ENCODE data around the gene EIF1B.

Gene EIF1B

GRCh38 chr3:40336101-40336500, 26.6 kb downstream of the EIF1B start:
- Histone ChIP-seq H2BK12ac (ENCODE audit: low read length) (no peak overlapping the region), H3K18ac (ENCODE audit: low read length) (no peak overlapping the region), H3K27me3 (ENCODE audit: insufficient read depth, low read length) (no peaks in the 10 kb centered on the region), H4K8ac (ENCODE audit: low read depth, low read length) (no peak overlapping the region), H3K14ac (ENCODE audit: low read length) (no peak overlapping the region), H3K9ac (ENCODE audit: low read length) (no peak overlapping the region), H2BK120ac (ENCODE audit: insufficient read depth, low read length, poor library complexity) (no peak overlapping the region), H2BK5ac (ENCODE audit: low read depth, low read length, poor library complexity) (no peak overlapping the region), H4K91ac (ENCODE audit: low read depth, low read length) (no peak overlapping the region), H3K23ac (ENCODE audit: low read length) (no peak overlapping the region), H3K79me2 (ENCODE audit: control insufficient read depth, insufficient read depth, low read length, poor library complexity) (no peaks in the 10 kb centered on the region), H4K12ac (ENCODE audit: low read depth, low read length) (no peak overlapping the region), H2AK5ac (ENCODE audit: low read length) (no peak overlapping the region), H3K4me3 (ENCODE audit: low read depth, low read length) (no peak overlapping the region), H2AFZ (ENCODE audit: insufficient read depth, low read length, poor library complexity) (no peak overlapping the region), H3K79me1 (ENCODE audit: low read length) (no peaks in the 10 kb centered on the region), H3K4me1 (ENCODE audit: control insufficient read depth in 1 of 2, insufficient read depth in 2 of 2, low read length in 2 of 2) (no peaks in the 10 kb centered on the region), H3K4ac (ENCODE audit: low read depth, low read length) (no peak overlapping the region), H3K27ac (ENCODE audit: low read depth, low read length) (no peak overlapping the region), H3K4me2 (ENCODE audit: low read length) (no peak overlapping the region), H3K36me3 (ENCODE audit: control insufficient read depth in 1 of 2, insufficient read depth in 2 of 2, low read length in 2 of 2) (no peaks in the 10 kb centered on the region), H3K9me3 (ENCODE audit: insufficient read depth, low read depth, low read length) (no peaks in the 10 kb centered on the region)
- DNase-seq, result no peak
- no CpG with 5 or more reads among the region's 1 CpG for WGBS (ENCODE audit: extremely low coverage, insufficient coverage, insufficient read length)

- H2BK12ac ChIP-seq (ENCODE audit: low read length), result no peak overlapping the region
- no peaks in the 10 kb centered on the region for H3K79me2 ChIP-seq (ENCODE audit: control insufficient read depth, insufficient read depth, low read length, poor library complexity)
- no peaks in the 10 kb centered on the region for H3K9me3 ChIP-seq (ENCODE audit: insufficient read depth, low read depth, low read length)
Measured at GRCh38 chr3:40336511-40337135, 27.1 kb downstream of the EIF1B start.

GRCh38 chr3:40337136-40338108, 27.9 kb downstream of the EIF1B start:
- no CpG with 5 or more reads among the region's 9 CpGs for WGBS (ENCODE audit: extremely low coverage, insufficient coverage, insufficient read length)
- no peak overlapping the region for H3K4me2 ChIP-seq (ENCODE audit: low read length)
- H3K79me1 ChIP-seq (ENCODE audit: low read length), result no peaks in the 10 kb centered on the region
- H3K36me3 ChIP-seq (ENCODE audit: control insufficient read depth in 1 of 2, insufficient read depth in 2 of 2, low read length in 2 of 2), result no peaks in the 10 kb centered on the region
- no peak overlapping the region for H3K14ac ChIP-seq (ENCODE audit: low read length)
- H3K27me3 ChIP-seq (ENCODE audit: insufficient read depth, low read length), result no peaks in the 10 kb centered on the region
- H3K27ac ChIP-seq (ENCODE audit: low read depth, low read length), result no peak overlapping the region
- no peaks in the 10 kb centered on the region for H3K79me2 ChIP-seq (ENCODE audit: control insufficient read depth, insufficient read depth, low read length, poor library complexity)
- no peak overlapping the region for H3K9ac ChIP-seq (ENCODE audit: low read length)
- no peak overlapping the region for H3K4ac ChIP-seq (ENCODE audit: low read depth, low read length)
- H4K91ac ChIP-seq (ENCODE audit: low read depth, low read length), result no peak overlapping the region
- no peak overlapping the region for H2BK5ac ChIP-seq (ENCODE audit: low read depth, low read length, poor library complexity)
- no peak overlapping the region for H3K23ac ChIP-seq (ENCODE audit: low read length)
- H2AFZ ChIP-seq (ENCODE audit: insufficient read depth, low read length, poor library complexity), result no peak overlapping the region
- no peaks in the 10 kb centered on the region for H3K4me1 ChIP-seq (ENCODE audit: control insufficient read depth in 1 of 2, insufficient read depth in 2 of 2, low read length in 2 of 2)
- no peak overlapping the region for H4K8ac ChIP-seq (ENCODE audit: low read depth, low read length)
- H3K18ac ChIP-seq (ENCODE audit: low read length), result no peak overlapping the region
- no peak overlapping the region for H2BK12ac ChIP-seq (ENCODE audit: low read length)
- no peaks in the 10 kb centered on the region for H3K9me3 ChIP-seq (ENCODE audit: insufficient read depth, low read depth, low read length)
- no peak overlapping the region for H2BK120ac ChIP-seq (ENCODE audit: insufficient read depth, low read length, poor library complexity)
- DNase-seq, result no peak
- H2AK5ac ChIP-seq (ENCODE audit: low read length), result no peak overlapping the region
- no peak overlapping the region for H3K4me3 ChIP-seq (ENCODE audit: low read depth, low read length)
- H4K12ac ChIP-seq (ENCODE audit: low read depth, low read length), result no peak overlapping the region

More at GRCh38 chr3:40336511-40337135, 27.1 kb downstream of the EIF1B start:
- Histone ChIP-seq H2BK120ac (ENCODE audit: insufficient read depth, low read length, poor library complexity) (no peak overlapping the region), H2AK5ac (ENCODE audit: low read length) (no peak overlapping the region), H4K91ac (ENCODE audit: low read depth, low read length) (no peak overlapping the region), H3K27ac (ENCODE audit: low read depth, low read length) (no peak overlapping the region), H3K4me2 (ENCODE audit: low read length) (no peak overlapping the region), H3K14ac (ENCODE audit: low read length) (no peak overlapping the region), H3K36me3 (ENCODE audit: control insufficient read depth in 1 of 2, insufficient read depth in 2 of 2, low read length in 2 of 2) (no peaks in the 10 kb centered on the region), H3K4me1 (ENCODE audit: control insufficient read depth in 1 of 2, insufficient read depth in 2 of 2, low read length in 2 of 2) (no peaks in the 10 kb centered on the region), H3K23ac (ENCODE audit: low read length) (no peak overlapping the region), H3K4ac (ENCODE audit: low read depth, low read length) (no peak overlapping the region), H2AFZ (ENCODE audit: insufficient read depth, low read length, poor library complexity) (no peak overlapping the region), H3K4me3 (ENCODE audit: low read depth, low read length) (no peak overlapping the region), H3K9ac (ENCODE audit: low read length) (no peak overlapping the region), H3K79me1 (ENCODE audit: low read length) (no peaks in the 10 kb centered on the region), H2BK5ac (ENCODE audit: low read depth, low read length, poor library complexity) (no peak overlapping the region), H4K12ac (ENCODE audit: low read depth, low read length) (no peak overlapping the region), H4K8ac (ENCODE audit: low read depth, low read length) (no peak overlapping the region), H3K27me3 (ENCODE audit: insufficient read depth, low read length) (no peaks in the 10 kb centered on the region), H3K18ac (ENCODE audit: low read length) (no peak overlapping the region)
- no peak for DNase-seq
- no CpG with 5 or more reads among the region's 4 CpGs for WGBS (ENCODE audit: extremely low coverage, insufficient coverage, insufficient read length)

- H2BK5ac ChIP-seq (ENCODE audit: low read depth, low read length, poor library complexity), result no peak overlapping the region
- no peak overlapping the region for H2BK12ac ChIP-seq (ENCODE audit: low read length)
- no peak overlapping the region for H4K12ac ChIP-seq (ENCODE audit: low read depth, low read length)
- H4K8ac ChIP-seq (ENCODE audit: low read depth, low read length), result no peak overlapping the region
- H3K4me3 ChIP-seq (ENCODE audit: low read depth, low read length), result no peak overlapping the region
- H3K18ac ChIP-seq (ENCODE audit: low read length), result no peak overlapping the region
- DNase-seq, result no peak
- WGBS (ENCODE audit: extremely low coverage, insufficient coverage, insufficient read length), result no CpG with 5 or more reads among the region's 1 CpG
- no peaks in the 10 kb centered on the region for H3K27me3 ChIP-seq (ENCODE audit: insufficient read depth, low read length)
- no peak overlapping the region for H2AFZ ChIP-seq (ENCODE audit: insufficient read depth, low read length, poor library complexity)
- H3K79me1 ChIP-seq (ENCODE audit: low read length), result no peaks in the 10 kb centered on the region
- H3K23ac ChIP-seq (ENCODE audit: low read length), result no peak overlapping the region
- no peak overlapping the region for H3K27ac ChIP-seq (ENCODE audit: low read depth, low read length)
- H4K91ac ChIP-seq (ENCODE audit: low read depth, low read length), result no peak overlapping the region
- no peak overlapping the region for H2BK120ac ChIP-seq (ENCODE audit: insufficient read depth, low read length, poor library complexity)
- H3K9ac ChIP-seq (ENCODE audit: low read length), result no peak overlapping the region
- no peaks in the 10 kb centered on the region for H3K9me3 ChIP-seq (ENCODE audit: insufficient read depth, low read depth, low read length)
- H2AK5ac ChIP-seq (ENCODE audit: low read length), result no peak overlapping the region
- no peaks in the 10 kb centered on the region for H3K79me2 ChIP-seq (ENCODE audit: control insufficient read depth, insufficient read depth, low read length, poor library complexity)
- H3K36me3 ChIP-seq (ENCODE audit: control insufficient read depth in 1 of 2, insufficient read depth in 2 of 2, low read length in 2 of 2), result no peaks in the 10 kb centered on the region
- H3K14ac ChIP-seq (ENCODE audit: low read length), result no peak overlapping the region
- no peaks in the 10 kb centered on the region for H3K4me1 ChIP-seq (ENCODE audit: control insufficient read depth in 1 of 2, insufficient read depth in 2 of 2, low read length in 2 of 2)
- H3K4ac ChIP-seq (ENCODE audit: low read depth, low read length), result no peak overlapping the region
- H3K4me2 ChIP-seq (ENCODE audit: low read length), result no peak overlapping the region
Measured at GRCh38 chr3:40339871-40340270, 30.4 kb downstream of the EIF1B start.
